Endothelial cell of umbilical vein (primary cell): ENCODE data around the gene LIX1. TPM values are rescaled to one million over a fixed set of nuclear protein-coding genes. Genes with fewer than 3 reads are reported as not detected.

Source experiments
- BruUV-seq: library from RNA; stranded (reverse); fragments of 400-500 nt; replicated peaks from 2 replicates; lab custom pipeline; 2021; lab: Mats Ljungman, UMichigan
- CTCF ChIA-PET: fragments of 300-600, 350-600 bp; sonication (Branson Sonifier 250); formaldehyde crosslinking; loops from one replicate; lab custom pipeline; 2021; ENCODE audit warnings: antibody characterized with exemption, inconsistent platforms; lab: Charles Lee
- POLR2A ChIA-PET: fragments of 300-600, 350-600 bp; sonication (Branson Sonifier 250); formaldehyde crosslinking; loops from one replicate; lab custom pipeline; 2021; ENCODE audit warnings: antibody characterized with exemption, inconsistent platforms; lab: Charles Lee
- DNase-seq: peaks from one replicate; pipeline ENCODE4 v3.0.0-alpha.2; 2011; ENCODE audit warnings: low read depth, low spot score
- FAIRE-seq: peaks from 2 replicates; lab custom pipeline; 2011; peaks lifted over from hg19 to GRCh38; lab: Jason Lieb, UNC
- H2AFZ ChIP-seq: 2 replicates; pipeline ENCODE4 v1.6.0; 2012; ENCODE audit warnings: low read depth, low read length, control low read depth, inconsistent platforms
- H3K27ac ChIP-seq: 2 replicates; pipeline ENCODE4 v1.5.1; 2011; ENCODE audit warnings: low read depth, mild to moderate bottlenecking, control low read depth, low read length, moderate library complexity; ENCODE audit not compliant: insufficient read depth
- H3K27me3 ChIP-seq, 2 experiments: 2 replicates each; pipeline versions ENCODE4 v1.6.0 to v1.6.1; 2011; ENCODE audit warnings: low read length in 2 of 2, mixed read lengths in 1 of 2; ENCODE audit not compliant: control insufficient read depth in 2 of 2, insufficient read depth in 2 of 2
- H3K36me3 ChIP-seq, 2 experiments: 2 replicates in 1 of 2; 3 replicates in 1 of 2; pipeline ENCODE4 v1.5.1; 2011; ENCODE audit warnings: low read length in 2 of 2, mild to moderate bottlenecking in 1 of 2, moderate library complexity in 1 of 2; ENCODE audit not compliant: control insufficient read depth in 2 of 2, insufficient read depth in 2 of 2; ENCODE audit errors: extremely low read depth in 1 of 2
- H3K4me1 ChIP-seq: 3 replicates; pipeline ENCODE4 v1.5.1; 2011; ENCODE audit warnings: mild to moderate bottlenecking, low read length; ENCODE audit not compliant: control insufficient read depth, insufficient read depth; ENCODE audit errors: extremely low read depth
- H3K4me2 ChIP-seq: 2 replicates; pipeline ENCODE4 v1.6.1; 2011; ENCODE audit warnings: low read length, control low read depth, mixed read lengths; ENCODE audit not compliant: insufficient read depth
- H3K4me3 ChIP-seq, 3 experiments: fragments of 200-600 bp in 1 of 3; sonication (generic), shearing (Covaris generic) in 1 of 3; replicated peaks in 1 of 3; 2 replicates each; pipeline ENCODE4 v1.5.1; 2011 to 2016; ENCODE audit warnings: control low read depth in 3 of 3, low read length in 3 of 3, mild to moderate bottlenecking in 2 of 3, inconsistent platforms in 1 of 3, low read depth in 1 of 3, moderate library complexity in 1 of 3; ENCODE audit not compliant: insufficient read depth in 1 of 3
- H3K79me2 ChIP-seq: 2 replicates; pipeline ENCODE4 v1.6.0; 2012; ENCODE audit warnings: low read length, inconsistent platforms; ENCODE audit not compliant: control insufficient read depth, insufficient read depth
- H3K9ac ChIP-seq: replicated peaks from 2 replicates; pipeline ENCODE3; 2011; ENCODE audit warnings: low read length, control low read depth; ENCODE audit not compliant: insufficient read depth; ENCODE audit errors: extremely low read depth
- H3K9me1 ChIP-seq: replicated peaks from 3 replicates; pipeline ENCODE4 v1.6.0; 2011; ENCODE audit warnings: mild to moderate bottlenecking, low read length; ENCODE audit not compliant: control insufficient read depth, insufficient read depth; ENCODE audit errors: extremely low read depth
- H3K9me3 ChIP-seq: replicated peaks from 2 replicates; pipeline ENCODE4 v1.5.1; 2012; ENCODE audit warnings: low read length, inconsistent platforms; ENCODE audit not compliant: control insufficient read depth, insufficient read depth
- H4K20me1 ChIP-seq: replicated peaks from 2 replicates; pipeline ENCODE3; 2011; ENCODE audit warnings: mild to moderate bottlenecking, low read length; ENCODE audit not compliant: control insufficient read depth, insufficient read depth; ENCODE audit errors: extremely low read depth
- CTCF ChIP-seq, 2 donors: IDR thresholded peaks; 1 replicate in 1 of 2; 2 replicates in 1 of 2; pipeline ENCODE4 v1.5.1; 2011; ENCODE audit warnings: low read length in 2 of 2, mild to moderate bottlenecking in 2 of 2, moderate library complexity in 2 of 2, control low read depth in 1 of 2, inconsistent platforms in 1 of 2, low read depth in 1 of 2; ENCODE audit not compliant: insufficient read depth in 1 of 2; ENCODE audit errors: extremely low read depth in 1 of 2
- EZH2 ChIP-seq: IDR thresholded peaks from 2 replicates; pipeline ENCODE4 v1.6.1; 2012; ENCODE audit warnings: borderline replicate concordance, low read depth, mild to moderate bottlenecking, moderate library complexity, low read length, inconsistent platforms; ENCODE audit not compliant: severe bottlenecking
- FOS ChIP-seq: IDR thresholded peaks from 2 replicates; pipeline ENCODE4 v1.6.1; 2011; ENCODE audit warnings: mild to moderate bottlenecking, low read length, moderate library complexity, borderline replicate concordance; ENCODE audit not compliant: insufficient read depth
- GATA2 ChIP-seq: IDR thresholded peaks from 2 replicates; pipeline ENCODE4 v1.7.0; 2011; ENCODE audit warnings: low read depth, mild to moderate bottlenecking, moderate library complexity, mixed read lengths, low read length; ENCODE audit not compliant: insufficient read length, insufficient read depth
- JUN ChIP-seq: IDR thresholded peaks from 2 replicates; pipeline ENCODE4 v1.6.1; 2011; ENCODE audit warnings: borderline replicate concordance, low read depth; ENCODE audit not compliant: insufficient read length, insufficient read depth
- MAX ChIP-seq: IDR thresholded peaks from 2 replicates; pipeline ENCODE4 v1.6.1; 2011; ENCODE audit not compliant: insufficient read depth, insufficient read length
- MYC ChIP-seq: IDR thresholded peaks from one replicate; pipeline ENCODE4 v1.6.1; 2011; ENCODE audit warnings: mild to moderate bottlenecking, low read depth, low read length
- POLR2A ChIP-seq: IDR thresholded peaks from 2 replicates; pipeline ENCODE4 v1.6.1; 2012; ENCODE audit warnings: low read depth, mild to moderate bottlenecking, control low read depth, low read length
- POLR2AphosphoS5 ChIP-seq: IDR thresholded peaks from 2 replicates; pipeline ENCODE4 v1.6.1; 2012; ENCODE audit warnings: low read depth, mild to moderate bottlenecking, control low read depth, low read length, moderate library complexity; ENCODE audit not compliant: insufficient read depth
- dilution Hi-C: fragments of 300-500 bp; cut with MboI; formaldehyde crosslinking; loops from one replicate; pipeline ENCODE4 v1.15.0; 2019; ENCODE audit warnings: low sequenced_read_pairs; ENCODE audit not compliant: extremely low pct_ligation_motif_present
- intact Hi-C: fragments of 100-400 bp; cut with micrococcal nuclease; formaldehyde crosslinking; loops from one replicate; pipeline ENCODE4 v1.10.0; 2022
- polyA plus RNA-seq, 4 experiments: library from polyadenylated mRNA; depleted of rRNA in 3 of 4; stranded (reverse) in 3 of 4; unstranded in 1 of 4; fragments of >200 nt; gene quantifications; 2 replicates each; pipeline versions ENCODE4 v1.2.1 to v1.2.3, GENCODE V29; 2011 to 2012; ENCODE audit warnings: missing spikeins in 1 of 4
- total RNA-seq: library from RNA; stranded (reverse); gene quantifications from 2 replicates; pipeline ENCODE4 v1.2.3, GENCODE V29; 2021

The LIX1 gene
- total and polyA plus RNA-seq, 2 donors (not counting 3 experiments of a cell fraction or from before 2014, with no cell fraction given), result not detected

GRCh38 chr5:97071993-97072392 is 70.4 kb downstream of the LIX1 start:
- no peak overlapping the region for H3K27ac ChIP-seq
- H3K4me3 ChIP-seq, result no peak overlapping the region
- TF ChIP-seq CTCF (IDR thresholded peaks at IDR 0.05; ENCODE audit: extremely low read depth in 1 of 2, insufficient read depth in 1 of 2, low read depth in 1 of 2, low read length in 2 of 2) (no peak), MYC (no peak), FOS (no peak), POLR2A (no peak), JUN (no peak), MAX (no peak), EZH2 (no peak), POLR2AphosphoS5 (no peak), GATA2 (no peak)
- no peaks in the 10 kb centered on the region for H3K79me2 ChIP-seq
- dilution Hi-C loops (no loop called here), intact Hi-C loops (no loop called here)
- H3K4me1 ChIP-seq, result no peaks in the 10 kb centered on the region
- no TSS peak for BruUV-seq
- ChIA-PET POLR2A (no interaction called here), CTCF (no interaction called here)
- DNase-seq (no peak), FAIRE-seq (no peak)
- peaks cover 3 to 5% of the 10 kb centered on the region in 2 experiments for H3K27me3 ChIP-seq
- no peak overlapping the region for H3K9ac ChIP-seq
- H2AFZ ChIP-seq, result no peak overlapping the region
- no peaks in the 10 kb centered on the region for H3K9me3 ChIP-seq
- no peaks in the 10 kb centered on the region for H3K36me3 ChIP-seq
- H3K4me2 ChIP-seq, result no peak overlapping the region
- no peaks in the 10 kb centered on the region for H4K20me1 ChIP-seq
- no peaks in the 10 kb centered on the region for H3K9me1 ChIP-seq
